ENCODE measurements around the gene HELZ2. TPM values are rescaled to one million over a fixed set of nuclear protein-coding genes. Genes with fewer than 3 reads are reported as not detected.

The HELZ2 gene
- total RNA-seq, 1 experiment from 2014 or later = 27.9 TPM

DNA sequence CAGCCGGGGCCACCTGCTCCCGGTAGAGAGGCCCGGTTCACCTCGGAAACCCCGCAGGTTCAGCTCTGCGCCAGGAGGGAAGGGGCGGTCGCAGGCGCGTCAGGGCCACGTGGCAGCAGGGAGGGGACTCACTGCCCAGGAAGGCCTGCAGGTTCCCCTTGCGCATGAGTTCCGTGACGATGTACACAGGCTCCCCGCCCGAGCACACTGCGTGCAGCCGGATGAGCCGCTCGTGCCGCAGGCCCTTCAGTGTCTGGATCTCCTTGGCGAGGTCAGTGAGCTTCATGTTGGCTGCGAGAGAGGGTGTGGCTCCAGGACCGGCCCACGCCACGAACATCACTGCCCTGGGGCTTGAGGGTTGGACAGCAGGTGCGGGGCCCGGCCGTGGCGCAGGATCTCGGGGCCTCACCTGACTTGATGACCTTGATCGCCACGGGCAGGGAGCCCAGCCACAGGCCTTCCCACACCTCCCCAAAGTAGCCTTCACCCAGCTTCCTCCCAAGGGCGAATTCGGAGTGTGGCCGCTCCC, 31.9 kb downstream of the HELZ2 start:
- no peak overlapping the region for H3K27ac ChIP-seq (ENCODE audit: insufficient read length, low read depth, low read length)
- WGBS (ENCODE audit: extremely low coverage, insufficient read length, low lambda C conversion rate) = no CpG with 5 or more reads among the region's 36 CpGs
- Mint-ChIP-seq H3K36me3 (ENCODE audit: insufficient read depth in 1 of 3, low read depth in 3 of 3) (no peaks in the 10 kb centered on the region), H3K4me1 (peaks cover 5 to 9% of the 10 kb centered on the region in 2 experiments), H3K27me3 (ENCODE audit: low read depth) (no peaks in the 10 kb centered on the region), H3K9me3 (no peaks in the 10 kb centered on the region), H3K4me3 (no peak overlapping the region), H3K27ac (no peak overlapping the region)
- no peak overlapping the region for H2BK120ac ChIP-seq (ENCODE audit: low read depth, low read length, poor library complexity, severe bottlenecking)
- no peak overlapping the region; the same call in 1 of the 2 replicates for H3K14ac ChIP-seq (ENCODE audit: insufficient read depth, low read length)
- H4K20me1 ChIP-seq (ENCODE audit: control insufficient read depth, insufficient read depth, insufficient read length) = no peaks in the 10 kb centered on the region
- H2BK20ac ChIP-seq (ENCODE audit: low read depth, low read length, poor library complexity, severe bottlenecking) = no peak overlapping the region
- no peaks in the 10 kb centered on the region for H3K9me3 ChIP-seq (ENCODE audit: control insufficient read depth, low read depth, low read length)
- no peaks in the 10 kb centered on the region for H3K4me1 ChIP-seq (ENCODE audit: insufficient read depth, low read length)
- no peak for DNase-seq
- H3K9ac ChIP-seq (ENCODE audit: extremely low read depth, insufficient read length, low read length) = no peak overlapping the region
- H4K8ac ChIP-seq (replicated peaks; ENCODE audit: insufficient read length, low read depth, low read length) = no peak overlapping the region
- no peak overlapping the region for H3K23ac ChIP-seq (ENCODE audit: insufficient read length, low read depth, low read length)
- no peak overlapping the region for H3K56ac ChIP-seq (ENCODE audit: insufficient read length, low read depth, low read length)
- no peaks in the 10 kb centered on the region for H3K23me2 ChIP-seq (ENCODE audit: insufficient read length, low read depth, low read length, poor library complexity, severe bottlenecking)
- H3K18ac ChIP-seq (ENCODE audit: insufficient read length, low read depth, low read length) = no peak overlapping the region
- no peak overlapping the region for H2BK12ac ChIP-seq (ENCODE audit: insufficient read length, low read depth, low read length)
- no peak overlapping the region for H2BK5ac ChIP-seq (ENCODE audit: insufficient read length, low read length)
- TF ChIP-seq, protein P1, sequence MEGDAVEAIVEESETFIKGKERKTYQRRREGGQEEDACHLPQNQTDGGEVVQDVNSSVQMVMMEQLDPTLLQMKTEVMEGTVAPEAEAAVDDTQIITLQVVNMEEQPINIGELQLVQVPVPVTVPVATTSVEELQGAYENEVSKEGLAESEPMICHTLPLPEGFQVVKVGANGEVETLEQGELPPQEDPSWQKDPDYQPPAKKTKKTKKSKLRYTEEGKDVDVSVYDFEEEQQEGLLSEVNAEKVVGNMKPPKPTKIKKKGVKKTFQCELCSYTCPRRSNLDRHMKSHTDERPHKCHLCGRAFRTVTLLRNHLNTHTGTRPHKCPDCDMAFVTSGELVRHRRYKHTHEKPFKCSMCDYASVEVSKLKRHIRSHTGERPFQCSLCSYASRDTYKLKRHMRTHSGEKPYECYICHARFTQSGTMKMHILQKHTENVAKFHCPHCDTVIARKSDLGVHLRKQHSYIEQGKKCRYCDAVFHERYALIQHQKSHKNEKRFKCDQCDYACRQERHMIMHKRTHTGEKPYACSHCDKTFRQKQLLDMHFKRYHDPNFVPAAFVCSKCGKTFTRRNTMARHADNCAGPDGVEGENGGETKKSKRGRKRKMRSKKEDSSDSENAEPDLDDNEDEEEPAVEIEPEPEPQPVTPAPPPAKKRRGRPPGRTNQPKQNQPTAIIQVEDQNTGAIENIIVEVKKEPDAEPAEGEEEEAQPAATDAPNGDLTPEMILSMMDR (conservative IDR thresholded peaks at IDR 0.05) = no peak
- no peak overlapping the region for H2BK15ac ChIP-seq (ENCODE audit: low read depth, low read length)
- no peaks in the 10 kb centered on the region for H3K79me2 ChIP-seq (ENCODE audit: insufficient read depth, low read length)
- H3K4me2 ChIP-seq (ENCODE audit: insufficient read depth, insufficient read length, low read length) = no peak overlapping the region
- no peak overlapping the region for H3T11ph ChIP-seq (ENCODE audit: low read length)
- H2AK5ac ChIP-seq (ENCODE audit: insufficient read length, low read length) = no peak overlapping the region
- no peak overlapping the region for H2AFZ ChIP-seq (ENCODE audit: low read length)
- H3K27me3 ChIP-seq (ENCODE audit: insufficient read depth, low read length) = no peaks in the 10 kb centered on the region
- H4K5ac ChIP-seq (ENCODE audit: insufficient read length, low read depth, low read length) = no peak overlapping the region
- no peaks in the 10 kb centered on the region for H3K79me1 ChIP-seq (ENCODE audit: insufficient read depth, low read depth, low read length, poor library complexity, severe bottlenecking)
- H3K4ac ChIP-seq (ENCODE audit: low read depth, low read length) = no peak overlapping the region
- H4K91ac ChIP-seq (ENCODE audit: insufficient read length, low read depth, low read length) = no peak overlapping the region
